Activated CD4-positive, alpha-beta T cell treated with anti-CD3 and anti-CD28 coated beads, Interleukin-2, Interleukin-4, amounts not matched to agents 100 ng/mL and 50 ng/mL, durations not matched to agents 16 hours and 8 hours (primary cell): Measurements from ENCODE around the gene ENG.

Experiments
- DNase-seq: peaks from one replicate; pipeline ENCODE4 v3.0.0-alpha.2; 2020; ENCODE audit warnings: low spot score

ENG gene

GRCh38 chr9:127814619-127815511, 39.6 kb downstream of the ENG start:
- DNase-seq = no peak

GRCh38 chr9:127813686-127814226, 40.7 kb downstream of the ENG start:
- DNase-seq = no peak

- DNase-seq = no peak
Observed at GRCh38 chr9:127812936-127813675, 41.4 kb downstream of the ENG start.

GRCh38 chr9:127812011-127812410, 42.4 kb downstream of the ENG start:
- no peak for DNase-seq

GRCh38 chr9:127810378-127811187, 43.9 kb downstream of the ENG start:
- DNase-seq = no peak

- no peak for DNase-seq
Observed at GRCh38 chr9:127809540-127810377, 44.7 kb downstream of the ENG start.

GRCh38 chr9:127809002-127809539, 45.4 kb downstream of the ENG start:
- DNase-seq = no peak

- no peak for DNase-seq
Observed at GRCh38 chr9:127808347-127809001, 46.0 kb downstream of the ENG start.

GRCh38 chr9:127806871-127807270, 47.6 kb downstream of the ENG start:
- DNase-seq = no peak

- DNase-seq = no peak
Observed at GRCh38 chr9:127805620-127806019, 48.8 kb downstream of the ENG start.

- DNase-seq = peak; percentile 32
Observed at GRCh38 chr9:127803507-127804352, 50.7 kb downstream of the ENG start.

- DNase-seq = peak; percentile 88
Observed at GRCh38 chr9:127802576-127803443, 51.6 kb downstream of the ENG start, which contains the start of gene FPGS. Gene FPGS, plus strand, starts transcription at chr9:127802882. Its CDS starts 43 bp downstream, at chr9:127802925.

- DNase-seq = no peak
Observed at GRCh38 chr9:127801955-127802575, 52.4 kb downstream of the ENG start.

GRCh38 chr9:127796852-127797370, 57.5 kb downstream of the ENG start:
- no peak for DNase-seq

GRCh38 chr9:127796225-127796813, 58.1 kb downstream of the ENG start:
- DNase-seq = no peak

- no peak for DNase-seq
Observed at GRCh38 chr9:127794001-127794791, 60.3 kb downstream of the ENG start.
